Measurements from ENCODE around the gene GBA3.

DNA sequence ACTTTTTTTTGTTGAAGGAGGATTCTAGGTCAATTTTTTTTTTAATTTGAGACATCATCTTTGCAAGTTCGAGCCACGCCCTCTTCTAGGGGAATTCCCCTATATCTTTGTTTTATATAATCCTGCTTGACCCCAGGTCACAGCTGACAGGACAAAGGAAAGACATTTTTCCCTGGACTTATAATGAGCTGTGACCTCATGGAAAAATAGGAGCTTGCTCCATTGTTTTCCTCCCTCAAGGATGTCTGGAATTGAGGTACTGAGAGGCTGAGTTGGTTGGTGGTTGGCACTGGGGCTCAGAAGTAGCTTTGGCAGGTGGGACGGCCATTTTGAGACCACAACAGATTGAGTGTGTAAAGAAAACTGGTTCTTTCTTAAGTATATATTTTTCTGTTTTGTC, 49.0 kb downstream of the GBA3 start:
- TF ChIP-seq, protein P1, sequence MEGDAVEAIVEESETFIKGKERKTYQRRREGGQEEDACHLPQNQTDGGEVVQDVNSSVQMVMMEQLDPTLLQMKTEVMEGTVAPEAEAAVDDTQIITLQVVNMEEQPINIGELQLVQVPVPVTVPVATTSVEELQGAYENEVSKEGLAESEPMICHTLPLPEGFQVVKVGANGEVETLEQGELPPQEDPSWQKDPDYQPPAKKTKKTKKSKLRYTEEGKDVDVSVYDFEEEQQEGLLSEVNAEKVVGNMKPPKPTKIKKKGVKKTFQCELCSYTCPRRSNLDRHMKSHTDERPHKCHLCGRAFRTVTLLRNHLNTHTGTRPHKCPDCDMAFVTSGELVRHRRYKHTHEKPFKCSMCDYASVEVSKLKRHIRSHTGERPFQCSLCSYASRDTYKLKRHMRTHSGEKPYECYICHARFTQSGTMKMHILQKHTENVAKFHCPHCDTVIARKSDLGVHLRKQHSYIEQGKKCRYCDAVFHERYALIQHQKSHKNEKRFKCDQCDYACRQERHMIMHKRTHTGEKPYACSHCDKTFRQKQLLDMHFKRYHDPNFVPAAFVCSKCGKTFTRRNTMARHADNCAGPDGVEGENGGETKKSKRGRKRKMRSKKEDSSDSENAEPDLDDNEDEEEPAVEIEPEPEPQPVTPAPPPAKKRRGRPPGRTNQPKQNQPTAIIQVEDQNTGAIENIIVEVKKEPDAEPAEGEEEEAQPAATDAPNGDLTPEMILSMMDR (IDR thresholded peaks at IDR 0.05) = no peak
- TF ChIP-seq POLR2A (IDR thresholded peaks at IDR 0.05) = no peak

Measured in uterus (tissue), 2 donors.